Neural cell (in vitro differentiated cells): ENCODE data around the gene WFIKKN1. TPM values are rescaled to one million over a fixed set of nuclear protein-coding genes. Genes with fewer than 3 reads are reported as not detected.

Source experiments
- H2AFZ ChIP-seq: fragments of 200-600, 300-800 bp; sonication (generic), shearing (Covaris generic); 2 replicates; pipeline ENCODE4 v1.6.0; 2014; ENCODE audit warnings: low read depth, mild to moderate bottlenecking, antibody characterized with exemption, low read length, moderate library complexity
- H3F3A ChIP-seq: fragments of 200-600 bp; shearing (Covaris generic); 2 replicates; pipeline ENCODE4 v1.6.1; 2016; ENCODE audit warnings: mild to moderate bottlenecking, moderate library complexity, mixed read lengths, antibody characterized with exemption, low read length; ENCODE audit not compliant: insufficient read depth, poor library complexity, severe bottlenecking
- H3K27ac ChIP-seq: fragments of 200-600, 300-800 bp; sonication (generic), shearing (Covaris generic); 2 replicates; pipeline ENCODE4 v1.5.1; 2014; ENCODE audit warnings: mild to moderate bottlenecking, low read length, moderate library complexity
- H3K27me3 ChIP-seq: fragments of 300-800, 200-600 bp; sonication (generic), shearing (Covaris generic); 2 replicates; pipeline ENCODE4 v1.6.0; 2014; ENCODE audit warnings: mild to moderate bottlenecking, low read depth, low read length, moderate library complexity; ENCODE audit not compliant: insufficient read depth
- H3K36me3 ChIP-seq: fragments of 300-800, 200-600 bp; sonication (generic), shearing (Covaris generic); 2 replicates; pipeline ENCODE4 v1.5.1; 2014; ENCODE audit warnings: mild to moderate bottlenecking, antibody characterized with exemption, low read length, moderate library complexity; ENCODE audit not compliant: insufficient read depth
- H3K4me2 ChIP-seq: fragments of 300-800, 200-600 bp; sonication (generic), shearing (Covaris generic); 2 replicates; pipeline ENCODE4 v1.6.0; 2014; ENCODE audit warnings: mild to moderate bottlenecking, low read length
- H3K4me3 ChIP-seq: fragments of 300-800, 200-600 bp; sonication (generic), shearing (Covaris generic); 2 replicates; pipeline ENCODE4 v1.5.1; 2014; ENCODE audit warnings: mild to moderate bottlenecking, low read length, moderate library complexity
- H3K79me2 ChIP-seq: fragments of 200-600 bp; shearing (Covaris generic); replicated peaks from 2 replicates; pipeline ENCODE4 v1.6.0; 2014; ENCODE audit warnings: mild to moderate bottlenecking, low read length, moderate library complexity; ENCODE audit not compliant: insufficient read depth
- H3K9ac ChIP-seq: fragments of 300-800, 200-600 bp; sonication (generic), shearing (Covaris generic); 2 replicates; pipeline ENCODE4 v1.6.1; 2016; ENCODE audit warnings: mild to moderate bottlenecking, low read length, mixed read lengths
- H3K9me2 ChIP-seq: fragments of 200-600 bp; shearing (Covaris generic); 2 replicates; pipeline ENCODE4 v1.6.1; 2016; ENCODE audit warnings: mild to moderate bottlenecking, low read length, mixed read lengths; ENCODE audit not compliant: insufficient read depth
- H3K9me3 ChIP-seq: fragments of 200-600, 300-800 bp; sonication (generic), shearing (Covaris generic); 2 replicates; pipeline ENCODE4 v1.6.1; 2016; ENCODE audit warnings: mild to moderate bottlenecking, mixed run types, low read length, moderate library complexity, mixed read lengths
- H4K20me1 ChIP-seq: fragments of 200-600 bp; shearing (Covaris generic); 2 replicates; pipeline ENCODE4 v1.6.1; 2016; ENCODE audit warnings: mild to moderate bottlenecking, mixed run types; ENCODE audit not compliant: insufficient read depth
- CTCF ChIP-seq: fragments of 450-650 bp; IDR thresholded peaks from 2 replicates; pipeline ENCODE4 v1.5.1; 2014; ENCODE audit warnings: antibody characterized with exemption, mild to moderate bottlenecking, moderate library complexity; ENCODE audit not compliant: poor library complexity, severe bottlenecking
- EP300 ChIP-seq: fragments of 450-650 bp; conservative IDR thresholded peaks from 2 replicates; pipeline ENCODE4 v1.6.1; 2014; ENCODE audit warnings: antibody characterized with exemption, mild to moderate bottlenecking, moderate library complexity; ENCODE audit not compliant: poor library complexity, severe bottlenecking
- EZH2 ChIP-seq: fragments of 200-600, 300-800 bp; shearing (Covaris generic), sonication (generic); IDR thresholded peaks from 2 replicates; pipeline ENCODE4 v1.6.1; 2014; ENCODE audit warnings: antibody characterized with exemption, low read length, borderline replicate concordance, mild to moderate bottlenecking; ENCODE audit not compliant: insufficient read depth, poor library complexity, severe bottlenecking
- MXI1 ChIP-seq: fragments of 450-650 bp; conservative IDR thresholded peaks from 2 replicates; pipeline ENCODE4 v1.6.1; 2014; ENCODE audit warnings: antibody characterized with exemption, mild to moderate bottlenecking; ENCODE audit not compliant: poor library complexity, severe bottlenecking
- POLR2AphosphoS5 ChIP-seq: IDR thresholded peaks from 2 replicates; pipeline ENCODE4 v1.6.1; 2012
- RAD21 ChIP-seq: fragments of 450-650 bp; conservative IDR thresholded peaks from 2 replicates; pipeline ENCODE4 v1.6.1; 2014; ENCODE audit warnings: antibody characterized with exemption, mild to moderate bottlenecking, moderate library complexity
- REST ChIP-seq: IDR thresholded peaks from 2 replicates; pipeline ENCODE4 v1.6.1; 2012; ENCODE audit warnings: borderline replicate concordance
- SMC3 ChIP-seq: fragments of 450-650 bp; conservative IDR thresholded peaks from 2 replicates; pipeline ENCODE4 v1.6.1; 2014; ENCODE audit warnings: antibody characterized with exemption, mild to moderate bottlenecking, moderate library complexity; ENCODE audit not compliant: poor library complexity
- TAF1 ChIP-seq: IDR thresholded peaks from 2 replicates; pipeline ENCODE4 v1.6.1; 2012; ENCODE audit warnings: low read depth
- polyA plus RNA-seq: library from polyadenylated mRNA; depleted of rRNA; stranded (reverse); fragments of >200 nt; gene quantifications from 2 replicates; pipeline ENCODE4 v1.2.3, GENCODE V29; 2014

Gene WFIKKN1
- polyA plus RNA-seq, 1 donor from 2014 or later = 0.43 TPM

GRCh38 chr16:651844-652243 is 21.1 kb downstream of the WFIKKN1 start:
- Histone ChIP-seq H4K20me1 (no peaks in the 10 kb centered on the region), H3K4me3 (no peak overlapping the region), H3K79me2 (no peaks in the 10 kb centered on the region), H3K9me2 (no peaks in the 10 kb centered on the region), H3K36me3 (no peaks in the 10 kb centered on the region), H3K27ac (no peak overlapping the region), H3K9me3 (no peaks in the 10 kb centered on the region), H3F3A (no peaks in the 10 kb centered on the region), H3K9ac (no peak overlapping the region), H3K27me3 (no peaks in the 10 kb centered on the region), H3K4me2 (no peak overlapping the region), H2AFZ (no peak overlapping the region)
- TF ChIP-seq TAF1 (no peak), RAD21 (no peak), SMC3 (no peak), MXI1 (no peak), CTCF (no peak), EP300 (no peak), POLR2AphosphoS5 (no peak), REST (no peak), EZH2 (no peak)

- H3K79me2 ChIP-seq = no peaks in the 10 kb centered on the region
- H3K27ac ChIP-seq = no peak overlapping the region
- H3K4me2 ChIP-seq = no peak overlapping the region
- no peak overlapping the region for H2AFZ ChIP-seq
- no peak overlapping the region for H3K4me3 ChIP-seq
- no peaks in the 10 kb centered on the region for H3K9me2 ChIP-seq
- no peak for TF ChIP-seq REST
- no peak for TF ChIP-seq CTCF
- TF ChIP-seq SMC3 = no peak
- H3K36me3 ChIP-seq = no peaks in the 10 kb centered on the region
- H3K9me3 ChIP-seq = no peaks in the 10 kb centered on the region
- H3K9ac ChIP-seq = no peak overlapping the region
- no peaks in the 10 kb centered on the region for H3K27me3 ChIP-seq
- no peaks in the 10 kb centered on the region for H4K20me1 ChIP-seq
- H3F3A ChIP-seq = no peaks in the 10 kb centered on the region
Observed at GRCh38 chr16:652454-653305, 21.9 kb downstream of the WFIKKN1 start.
